ENCODE results near the gene PSG1.
A peak's percentile ranks its signal among the peaks of the same experiment; 100 is the strongest.
"Not testable (repeated sequence)": the region's sequence is repeated elsewhere in the genome, so short reads cannot be mapped to it uniquely, and the experiment has no call there.

PSG1 gene

GRCh38 chr19:42879613-42880012, at the start of gene PSG1:
Gene PSG1, minus strand, starts transcription at chr19:42879713. Its CDS starts 132 bp downstream, at chr19:42879581.
- DNase-seq = no peak

- DNase-seq = no peak
Measured at GRCh38 chr19:42928896-42929295, 49.4 kb upstream of the PSG1 start.

GRCh38 chr19:42926781-42927180, 47.3 kb upstream of the PSG1 start:
- DNase-seq = no peak

- peak; percentile 60 for DNase-seq
Measured at GRCh38 chr19:42923106-42923505, 43.6 kb upstream of the PSG1 start.

GRCh38 chr19:42920971-42921370, 41.5 kb upstream of the PSG1 start:
- not testable (repeated sequence) for DNase-seq

GRCh38 chr19:42919757-42920079, 40.2 kb upstream of the PSG1 start:
- no peak for DNase-seq

GRCh38 chr19:42919070-42919756, 39.7 kb upstream of the PSG1 start:
- DNase-seq = not testable (repeated sequence)

- DNase-seq = not testable (repeated sequence)
Measured at GRCh38 chr19:42918377-42919069, 39.0 kb upstream of the PSG1 start.

- not testable (repeated sequence) for DNase-seq
Measured at GRCh38 chr19:42917634-42918033, 38.1 kb upstream of the PSG1 start, which contains the start of gene PSG6. Gene PSG6, minus strand, starts transcription at chr19:42917894. Its CDS starts 102 bp downstream, at chr19:42917792.

- not testable (repeated sequence) for DNase-seq
Measured at GRCh38 chr19:42916931-42917330, 37.4 kb upstream of the PSG1 start.

GRCh38 chr19:42913516-42913915, 34.0 kb upstream of the PSG1 start:
- not testable (repeated sequence) for DNase-seq

GRCh38 chr19:42912941-42913340, 33.4 kb upstream of the PSG1 start:
- not testable (repeated sequence) for DNase-seq

- DNase-seq = not testable (repeated sequence)
Measured at GRCh38 chr19:42911731-42912130, 32.2 kb upstream of the PSG1 start.

- DNase-seq = not testable (repeated sequence)
Measured at GRCh38 chr19:42906162-42906561, 26.6 kb upstream of the PSG1 start.

GRCh38 chr19:42900561-42900960, 21.0 kb upstream of the PSG1 start:
- not testable (repeated sequence) for DNase-seq

GRCh38 chr19:42899674-42900073, 20.2 kb upstream of the PSG1 start:
- DNase-seq = not testable (repeated sequence)

GRCh38 chr19:42899110-42899509, 19.6 kb upstream of the PSG1 start:
- not testable (repeated sequence) for DNase-seq

- DNase-seq = not testable (repeated sequence)
Measured at GRCh38 chr19:42898656-42899055, 19.1 kb upstream of the PSG1 start.

GRCh38 chr19:42897729-42898128, 18.2 kb upstream of the PSG1 start:
- DNase-seq = not testable (repeated sequence)

- not testable (repeated sequence) for DNase-seq
Measured at GRCh38 chr19:42890446-42890845, 10.9 kb upstream of the PSG1 start.

- not testable (repeated sequence) for DNase-seq
Measured at GRCh38 chr19:42887876-42888445, 8.4 kb upstream of the PSG1 start.

- not testable (repeated sequence) for DNase-seq
Measured at GRCh38 chr19:42882730-42883129, 3.2 kb upstream of the PSG1 start.

- not testable (repeated sequence) for DNase-seq
Measured at GRCh38 chr19:42882010-42882409, 2.5 kb upstream of the PSG1 start.

- DNase-seq = not testable (repeated sequence)
Measured at GRCh38 chr19:42881279-42881678, 1.8 kb upstream of the PSG1 start.

All from activated CD8-positive, alpha-beta memory T cell treated with anti-CD3 and anti-CD28 coated beads, Interleukin-2, amount 50 U/mL, for 48 hours (primary cell).